NCI-H2029 treated with DMSO at 0.1 percent for 48 hours (cell line): ENCODE data around the gene XRCC3.

ENCODE experiments used
- DNase-seq: peaks from one replicate; lab custom pipeline; 2025; lab: John Stamatoyannopoulos, UW

Gene XRCC3

DNA sequence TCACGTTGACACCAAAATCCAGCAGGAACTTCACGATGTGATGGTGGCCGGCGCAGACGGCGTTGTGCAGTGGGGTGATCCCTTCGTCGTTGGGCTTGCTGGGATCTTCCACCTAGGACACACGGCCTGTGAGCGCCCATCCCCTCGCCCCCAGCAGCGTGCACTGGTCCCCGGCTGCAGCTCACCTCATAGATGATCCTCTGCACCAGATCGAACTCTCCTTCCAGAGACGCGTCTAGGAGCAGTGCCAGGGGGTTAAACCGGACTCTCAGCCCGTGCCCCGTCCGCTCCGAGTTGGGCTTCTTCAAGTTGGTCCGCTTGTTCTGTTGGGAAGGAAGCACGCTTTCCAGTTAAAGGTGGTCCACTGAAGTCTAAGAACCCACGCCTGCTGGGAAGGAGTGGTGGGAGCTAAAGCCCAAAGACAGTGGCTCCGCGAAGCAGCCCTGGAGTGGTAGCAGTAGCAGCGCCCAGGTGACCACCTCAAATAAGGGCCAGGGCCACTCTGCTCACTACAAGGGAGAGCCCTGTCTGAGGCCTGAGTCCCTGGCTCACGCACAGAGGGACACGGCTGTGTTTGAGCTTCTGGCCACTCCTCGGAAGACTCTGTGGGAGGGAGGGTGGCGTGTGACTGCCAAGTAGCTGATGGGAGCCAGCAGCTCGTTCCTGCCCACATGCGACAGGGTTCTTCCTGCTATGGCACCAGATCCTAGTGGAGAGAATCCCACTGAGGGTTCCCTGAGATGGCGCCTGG, 23.6 kb upstream of the XRCC3 start:
- DNase-seq, result no peak

DNA sequence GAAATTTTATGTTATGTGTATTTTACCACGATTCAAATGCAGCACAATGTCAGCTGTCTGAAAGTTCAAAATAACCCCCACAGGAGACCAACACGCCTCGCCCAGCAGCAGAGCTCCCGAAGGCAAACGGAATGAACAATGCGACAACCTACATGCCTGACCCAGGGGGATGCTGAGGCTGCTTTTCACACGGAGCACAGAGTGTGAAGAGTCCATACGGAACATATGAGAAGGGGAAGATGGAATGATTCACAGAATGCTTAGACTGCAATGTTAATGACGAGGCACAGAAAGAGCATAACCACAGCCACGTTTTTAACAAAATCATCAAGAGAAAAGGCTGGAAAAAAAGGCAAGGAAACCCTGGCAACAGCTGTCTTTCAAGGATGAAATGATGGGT, 22.9 kb upstream of the XRCC3 start:
- DNase-seq, result no peak

DNA sequence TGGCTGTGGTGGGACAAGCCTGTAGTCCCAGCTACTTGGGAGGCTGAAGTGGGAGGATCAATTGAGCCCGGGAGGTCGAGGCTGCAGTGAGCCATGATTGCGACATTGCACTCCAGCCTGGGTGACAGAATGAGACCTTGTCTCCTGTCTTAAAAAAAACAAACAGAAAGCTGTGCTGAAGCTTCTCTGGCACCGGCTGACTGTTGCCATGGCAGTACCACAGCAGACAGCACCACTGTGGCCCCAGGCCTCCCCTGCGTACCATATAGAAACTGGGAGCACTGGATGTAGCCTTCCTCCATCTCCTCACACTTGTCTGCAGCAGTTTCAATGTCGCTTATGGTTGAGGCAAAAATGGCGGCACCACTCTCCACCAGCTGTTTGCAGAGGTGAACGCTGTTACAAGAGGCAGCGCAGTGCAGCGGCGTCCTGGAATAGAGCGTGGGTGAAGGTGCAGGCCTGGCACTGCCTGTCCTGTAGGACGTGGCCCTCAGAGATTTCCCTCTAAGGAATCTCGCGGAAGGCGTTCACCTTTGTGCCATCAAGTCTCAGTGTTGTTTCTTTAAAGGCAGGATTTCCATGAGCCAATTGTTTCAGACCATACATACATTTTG, 22.3 kb upstream of the XRCC3 start:
- no peak for DNase-seq

DNA sequence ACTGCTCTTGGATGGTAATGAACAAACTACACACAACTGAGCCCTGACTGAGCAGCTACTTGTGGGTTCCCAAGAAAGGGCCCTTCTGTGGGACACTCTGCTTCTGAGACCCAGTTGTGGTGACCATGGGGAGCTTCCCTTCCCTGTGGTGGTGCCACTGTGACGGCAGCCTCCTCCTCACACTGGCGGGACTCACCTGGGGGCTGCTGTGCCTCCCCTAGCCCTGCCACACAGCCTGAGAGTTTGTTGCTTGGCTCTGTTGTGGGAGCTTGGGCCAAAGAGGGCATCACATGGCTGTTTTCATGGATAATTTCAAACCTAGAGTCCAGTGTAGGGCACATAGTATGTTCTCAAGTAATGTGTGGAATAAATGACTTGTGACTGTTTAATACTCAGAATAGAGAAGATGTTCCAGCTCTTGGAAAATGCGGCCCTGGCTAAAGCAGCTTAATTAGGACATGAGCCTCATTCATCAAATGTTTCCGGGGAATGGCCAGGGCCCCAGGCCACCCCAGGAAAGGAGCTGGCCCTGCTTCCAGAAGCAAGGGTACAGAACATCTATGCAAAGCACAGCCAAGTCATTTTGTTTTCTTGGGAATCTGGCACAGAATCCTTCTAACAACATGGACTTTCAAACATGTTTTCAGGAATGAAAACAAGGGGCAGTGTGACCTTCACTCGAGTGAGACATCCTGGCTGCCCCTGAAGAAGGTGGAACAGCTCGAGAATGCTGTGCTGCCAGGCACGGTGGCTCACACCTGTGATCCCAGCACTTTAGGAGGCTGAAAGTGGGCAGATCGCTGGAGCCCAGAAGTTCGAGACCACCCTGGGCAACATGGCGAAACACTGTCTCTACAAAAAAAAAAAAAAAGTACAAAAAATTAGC, 21.5 kb upstream of the XRCC3 start:
- no peak for DNase-seq

DNA sequence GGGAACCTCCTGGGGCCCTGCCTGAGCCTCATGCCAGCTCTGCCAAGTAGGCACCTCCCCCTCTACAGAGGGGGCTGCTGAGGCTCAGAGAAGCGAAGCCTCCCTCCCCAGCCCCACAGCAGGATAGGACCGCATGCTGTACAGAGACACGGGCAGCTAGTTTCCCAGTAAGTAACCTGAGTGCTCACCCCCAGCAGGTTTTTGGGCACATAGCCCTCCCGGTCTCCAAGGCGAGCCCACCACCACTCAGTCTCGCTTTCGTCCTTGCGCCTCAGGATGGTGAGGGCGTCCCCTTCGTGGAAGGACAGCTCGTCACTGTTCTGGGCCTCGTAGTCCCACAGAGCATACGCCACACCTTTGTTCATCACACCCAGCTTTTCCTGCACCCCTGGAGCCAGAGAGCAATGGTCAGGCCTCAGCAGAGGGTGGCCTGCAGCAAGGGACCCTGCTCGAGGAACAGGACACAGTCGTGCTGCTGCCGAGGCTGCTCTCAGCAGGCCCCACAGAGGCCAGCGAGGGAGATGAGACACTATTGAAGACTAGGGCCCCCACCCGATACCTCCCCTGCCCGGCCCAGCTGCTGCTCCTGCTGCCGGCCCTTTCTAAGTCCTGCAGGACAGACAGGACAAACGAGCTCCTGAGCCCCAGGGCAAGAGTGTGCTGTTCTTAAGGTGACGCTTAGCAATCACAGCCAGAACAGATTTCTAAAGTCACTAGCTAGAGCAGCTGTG, 20.7 kb upstream of the XRCC3 start:
- DNase-seq, result no peak

DNA sequence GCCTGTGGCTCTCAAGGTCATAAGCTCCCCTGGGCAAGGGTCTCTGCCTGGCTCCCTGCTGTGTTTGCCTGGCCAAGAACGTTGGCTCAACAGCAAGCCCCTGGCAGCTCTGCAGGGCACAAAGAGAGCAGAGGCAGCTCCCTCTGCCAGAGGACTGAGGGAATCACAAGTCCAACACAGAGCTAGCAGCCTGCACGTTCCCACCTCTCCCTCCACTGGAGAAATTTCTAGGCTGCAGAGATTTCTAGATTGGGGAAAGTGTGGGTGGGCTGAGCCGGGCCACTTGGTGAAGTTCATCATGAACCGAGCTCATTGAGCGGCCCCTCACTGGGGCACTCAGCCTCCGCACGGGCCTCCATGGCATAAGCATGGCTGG, 20.2 kb upstream of the XRCC3 start:
- DNase-seq, result no peak

DNA sequence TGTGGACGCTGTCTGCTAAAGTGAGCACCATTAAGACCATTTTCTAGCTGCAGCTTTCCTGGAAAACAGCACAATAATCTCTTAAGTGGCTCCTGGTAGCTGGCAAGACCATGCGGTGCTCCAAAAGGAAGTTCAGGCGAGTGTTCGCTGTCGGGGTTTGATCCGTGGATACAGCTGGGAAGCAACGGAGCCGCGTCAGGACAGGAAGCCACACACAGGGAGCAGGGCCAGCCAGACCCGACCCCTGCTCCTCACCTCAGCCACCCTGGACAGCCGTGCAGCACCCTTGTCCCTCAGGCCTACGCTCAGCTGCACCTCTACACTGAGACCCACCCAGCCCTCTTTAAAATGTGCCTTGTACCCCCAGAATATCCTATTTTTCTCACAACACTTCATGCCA, 19.8 kb upstream of the XRCC3 start:
- DNase-seq, result no peak

DNA sequence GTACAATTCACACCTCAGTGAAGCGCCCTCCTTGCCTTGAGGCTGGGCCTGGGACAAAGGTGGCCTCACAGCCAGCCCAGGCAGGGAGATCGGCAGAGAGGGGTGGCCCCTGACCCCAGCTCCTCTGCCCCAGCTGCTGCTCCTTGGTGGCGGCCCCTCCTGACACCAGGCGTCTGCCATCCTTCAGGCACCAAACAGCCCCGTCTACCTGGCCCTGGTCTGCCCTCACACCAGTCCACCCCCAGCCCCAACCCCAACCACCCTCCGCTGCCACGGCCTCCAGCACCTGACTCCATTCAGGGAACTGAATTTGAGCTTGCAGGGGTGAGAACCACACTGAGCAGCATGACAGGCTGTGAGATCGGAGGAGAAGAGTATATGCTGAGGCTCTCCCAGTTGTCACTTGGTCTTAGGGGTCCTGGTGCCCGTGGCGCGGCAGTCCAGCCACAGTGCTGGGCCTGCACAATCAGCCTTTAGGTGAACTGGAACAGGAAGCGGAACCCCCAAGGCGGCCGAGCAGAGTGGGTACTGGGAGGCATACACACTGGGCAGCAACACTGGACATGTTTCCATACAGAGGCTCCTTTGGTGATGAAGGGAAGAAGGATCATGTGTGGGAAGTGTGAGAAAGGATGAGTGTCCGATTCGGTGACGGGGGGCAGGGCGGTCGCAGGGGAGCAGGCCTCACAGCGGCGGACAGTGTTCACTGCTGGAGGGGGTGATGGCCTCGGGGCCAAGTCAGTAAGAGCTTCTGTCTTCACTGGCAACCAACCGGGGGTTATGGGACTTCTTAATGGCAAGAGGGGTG, 19.0 kb upstream of the XRCC3 start:
- no peak for DNase-seq

DNA sequence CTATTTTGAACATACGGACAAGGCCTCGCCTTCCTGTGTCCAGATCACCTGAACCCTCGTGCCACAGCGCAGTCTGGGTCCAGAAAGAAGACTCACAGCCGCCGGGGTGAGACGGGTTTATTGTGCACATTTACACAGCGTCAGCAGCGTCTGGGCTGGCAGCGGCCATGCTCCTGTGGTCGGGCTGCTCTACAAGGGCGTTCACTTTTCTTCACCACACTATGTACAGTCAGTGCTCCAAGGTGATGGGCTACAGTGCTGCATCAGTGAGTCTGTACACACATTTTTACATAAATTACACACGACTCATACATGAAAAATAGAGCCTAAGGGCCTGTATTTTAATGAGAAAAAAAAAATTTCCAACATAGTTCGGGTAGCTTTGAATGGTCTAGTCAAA, 18.4 kb upstream of the XRCC3 start:
- no peak for DNase-seq

DNA sequence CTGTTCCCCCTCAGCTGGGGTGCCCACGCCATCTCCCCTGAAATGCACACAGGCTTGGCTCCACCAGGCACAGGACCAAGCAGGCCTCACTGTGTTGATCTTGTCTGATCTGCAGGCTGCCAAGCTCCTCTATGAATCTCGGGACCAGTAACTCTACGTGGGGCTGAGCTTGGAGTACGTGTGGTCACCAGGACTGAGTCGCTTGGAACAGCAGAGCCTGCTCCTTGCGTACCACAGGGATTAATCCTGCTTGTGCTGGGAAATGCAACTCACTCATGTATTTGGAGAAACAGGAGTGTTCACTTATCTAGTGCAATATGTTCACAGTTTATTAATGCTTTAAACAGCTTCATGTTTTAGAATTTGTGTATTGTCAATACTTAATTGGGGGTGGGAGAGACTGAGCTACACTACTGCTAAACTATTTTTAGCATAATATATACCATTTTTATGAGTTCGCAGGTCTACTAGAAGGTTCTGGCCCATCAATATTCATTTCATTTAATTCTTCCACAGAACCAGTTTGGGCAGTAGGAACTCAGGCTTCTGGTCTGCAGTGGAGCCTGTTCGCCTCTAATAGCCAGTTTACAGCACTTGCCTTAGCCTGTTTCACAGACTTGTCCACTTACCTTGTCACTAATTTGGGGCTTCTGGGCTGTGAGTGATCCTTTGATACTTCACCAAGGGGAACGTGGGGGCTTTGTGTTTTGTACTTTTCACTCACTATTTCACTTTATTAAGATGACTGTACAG, 17.8 kb upstream of the XRCC3 start:
- no peak for DNase-seq

DNA sequence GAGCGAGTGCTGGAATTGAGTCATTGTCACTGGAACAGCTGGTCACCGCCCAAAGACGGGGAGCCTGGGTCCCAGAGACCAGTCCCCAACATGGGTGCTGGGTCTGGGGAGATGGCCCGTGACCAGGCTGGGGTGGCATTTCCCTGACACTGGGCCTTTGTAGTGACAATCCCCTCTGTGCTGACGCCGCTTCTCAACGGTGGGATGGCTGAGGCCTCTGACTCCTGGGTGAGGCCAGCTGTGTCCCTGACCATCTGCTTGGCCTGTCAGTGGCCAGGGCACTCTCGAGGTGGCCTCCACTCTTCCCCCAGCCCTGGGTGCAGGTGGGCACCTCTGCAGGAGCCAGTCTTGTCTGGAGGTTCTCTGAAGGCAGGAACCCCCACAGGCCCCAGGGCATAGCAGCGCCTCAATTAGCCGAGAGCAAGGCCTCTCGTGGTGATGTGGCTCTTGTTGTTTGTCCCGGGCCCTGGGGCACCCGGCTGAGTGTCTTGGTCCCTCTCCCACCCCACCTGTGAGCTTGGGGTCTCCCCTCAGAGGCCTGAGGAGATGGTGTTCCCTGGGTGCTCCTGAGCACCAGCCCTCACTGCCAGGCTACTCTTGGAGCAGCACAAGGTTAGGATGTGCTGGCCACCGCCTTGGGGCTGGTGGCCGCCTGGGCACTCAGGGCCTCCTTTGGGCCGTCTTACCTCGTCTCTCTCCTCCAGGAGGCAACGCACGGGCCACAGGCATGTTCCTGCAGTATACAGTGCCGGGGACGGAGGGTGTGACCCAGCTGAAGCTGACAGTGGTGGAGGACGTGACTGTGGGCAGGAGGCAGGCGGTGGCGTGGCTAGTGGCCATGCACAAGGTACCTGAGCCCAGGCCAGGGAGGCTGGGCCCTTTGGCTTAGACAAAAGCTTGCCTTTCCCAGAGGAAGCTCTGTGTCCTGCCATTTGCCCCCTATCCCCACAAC, 16.9 kb upstream of the XRCC3 start:
- DNase-seq, result no peak

DNA sequence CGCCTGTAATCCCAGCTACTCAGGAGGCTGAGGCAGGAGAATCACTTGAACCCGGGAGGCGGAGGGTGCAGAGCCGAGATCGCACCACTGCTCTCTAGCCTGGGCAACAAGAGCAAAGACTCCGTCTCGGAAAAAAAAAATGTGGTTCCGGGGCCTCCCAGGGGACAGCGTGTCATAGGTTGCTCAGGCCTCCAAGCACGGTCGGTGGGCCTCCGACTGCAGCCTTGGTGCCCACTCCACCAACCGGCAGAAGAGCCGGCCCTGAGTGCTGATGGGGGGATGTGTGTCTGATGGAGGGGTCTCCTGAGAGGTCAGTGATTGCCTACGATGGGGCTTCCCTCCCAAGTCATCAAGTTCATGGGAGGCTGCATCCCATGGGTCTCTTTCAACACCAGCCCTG, 16.2 kb upstream of the XRCC3 start:
- DNase-seq, result no peak

DNA sequence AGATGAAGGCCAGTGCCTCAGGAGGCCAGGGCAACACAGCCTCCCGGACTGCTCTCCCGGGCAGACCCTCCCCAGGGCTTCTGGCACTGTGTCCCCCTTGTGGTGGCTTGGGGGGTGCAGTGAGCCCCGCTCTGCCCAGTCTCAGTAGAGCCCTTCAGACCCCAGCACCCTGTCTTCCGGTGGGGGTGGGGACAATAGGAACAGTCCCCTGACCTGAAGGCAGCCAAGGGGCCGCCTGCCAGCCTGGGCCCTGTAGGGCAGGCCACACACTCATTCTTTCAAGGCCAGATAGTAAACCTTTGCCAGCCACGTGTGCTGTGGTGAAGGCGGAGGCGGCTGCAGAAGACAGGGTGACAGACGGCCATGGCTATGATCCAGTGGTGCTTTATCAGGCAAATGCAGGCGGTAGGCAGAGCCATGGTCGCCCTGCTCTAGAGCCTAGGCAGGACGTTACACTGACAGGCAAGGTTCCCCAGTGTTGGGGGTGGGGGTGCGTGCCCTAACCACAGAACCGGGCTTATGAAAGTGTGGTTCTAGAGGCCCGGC, 15.3 kb upstream of the XRCC3 start:
- no peak for DNase-seq

DNA sequence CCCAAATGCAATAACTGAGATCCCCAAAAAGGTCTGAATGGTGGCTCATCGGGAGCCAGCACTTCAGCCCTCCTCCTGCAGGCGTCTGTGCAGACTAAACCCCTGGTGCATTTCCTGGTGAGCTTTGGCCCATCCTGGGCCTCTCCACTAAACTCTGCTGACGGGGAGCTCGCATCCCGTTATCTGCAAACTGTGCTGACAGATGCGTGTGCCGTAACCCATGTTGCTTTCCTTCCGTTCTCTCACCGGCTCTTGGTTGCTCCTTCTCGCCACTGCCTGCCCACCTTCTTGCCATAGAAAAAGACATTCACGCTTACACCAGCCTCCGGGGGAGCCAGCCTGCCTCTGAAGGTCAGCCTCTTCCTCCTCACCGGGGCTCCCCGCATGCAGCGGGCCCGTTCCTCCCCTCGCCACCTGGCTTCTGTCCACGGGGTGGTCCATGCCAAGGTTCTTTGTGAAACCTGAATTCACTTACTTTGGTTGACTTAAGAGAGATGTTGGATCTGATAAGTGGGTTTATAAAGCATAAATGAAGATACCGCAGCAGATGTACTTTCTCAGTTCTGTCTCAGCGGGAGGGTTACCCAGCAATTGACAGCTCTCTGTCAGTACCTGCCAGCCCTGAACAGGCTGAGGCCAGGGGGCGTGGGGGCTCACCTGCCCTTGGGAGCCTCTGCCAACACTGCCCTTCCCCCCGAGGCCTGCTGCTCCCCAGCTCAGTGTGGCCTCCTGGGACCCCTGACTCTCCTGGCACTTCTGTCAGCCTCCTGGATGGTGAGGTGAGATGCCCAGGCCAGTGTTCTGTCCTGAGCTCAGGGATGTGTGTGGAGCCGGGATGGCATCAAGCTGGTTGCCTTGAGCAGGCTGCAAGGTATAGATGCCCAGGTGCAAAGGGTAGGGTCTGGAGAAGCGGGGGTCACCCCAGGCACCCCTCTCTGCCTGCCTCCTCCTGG, 14.5 kb upstream of the XRCC3 start:
- no peak for DNase-seq

DNA sequence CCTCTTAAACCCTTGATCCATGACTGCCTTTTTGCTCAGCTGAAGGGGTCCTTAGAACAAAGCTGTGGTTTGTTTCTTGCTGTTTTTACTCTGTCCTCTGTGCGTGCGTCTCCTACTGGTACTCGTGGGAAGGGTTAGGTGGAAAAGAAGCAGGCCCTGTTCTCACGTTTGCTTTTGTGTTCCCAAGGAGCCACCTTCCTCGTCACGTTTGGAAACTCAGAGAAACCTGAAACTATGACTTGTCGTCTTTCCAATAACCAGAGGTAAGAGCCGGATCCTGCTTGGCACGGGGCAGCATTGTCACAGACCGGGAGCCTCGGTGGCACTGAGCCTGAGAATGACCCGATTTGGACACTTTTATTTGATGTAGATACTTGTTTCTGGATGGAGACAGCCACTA, 13.5 kb upstream of the XRCC3 start:
- peak; percentile 2 for DNase-seq

DNA sequence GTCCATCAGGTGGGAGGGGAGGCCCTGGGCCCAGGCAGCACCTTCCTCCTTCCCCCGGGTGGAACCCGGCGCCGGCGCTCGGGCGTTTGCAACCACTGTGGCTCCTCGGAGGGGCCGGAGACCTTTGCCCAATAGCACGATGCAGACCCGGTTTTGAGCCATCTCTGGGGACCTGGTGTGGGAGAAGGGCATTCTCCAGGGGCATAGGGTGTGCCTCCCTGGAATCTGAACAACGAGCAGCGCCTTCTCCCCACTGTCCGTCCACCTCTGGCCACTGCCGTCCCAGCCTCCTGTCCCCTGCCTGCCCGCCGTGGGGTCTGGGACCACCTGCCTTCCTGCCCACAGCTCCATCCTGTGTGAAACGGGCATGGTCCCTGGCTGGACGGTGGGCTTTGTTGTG, 12.9 kb upstream of the XRCC3 start:
- DNase-seq, result no peak

DNA sequence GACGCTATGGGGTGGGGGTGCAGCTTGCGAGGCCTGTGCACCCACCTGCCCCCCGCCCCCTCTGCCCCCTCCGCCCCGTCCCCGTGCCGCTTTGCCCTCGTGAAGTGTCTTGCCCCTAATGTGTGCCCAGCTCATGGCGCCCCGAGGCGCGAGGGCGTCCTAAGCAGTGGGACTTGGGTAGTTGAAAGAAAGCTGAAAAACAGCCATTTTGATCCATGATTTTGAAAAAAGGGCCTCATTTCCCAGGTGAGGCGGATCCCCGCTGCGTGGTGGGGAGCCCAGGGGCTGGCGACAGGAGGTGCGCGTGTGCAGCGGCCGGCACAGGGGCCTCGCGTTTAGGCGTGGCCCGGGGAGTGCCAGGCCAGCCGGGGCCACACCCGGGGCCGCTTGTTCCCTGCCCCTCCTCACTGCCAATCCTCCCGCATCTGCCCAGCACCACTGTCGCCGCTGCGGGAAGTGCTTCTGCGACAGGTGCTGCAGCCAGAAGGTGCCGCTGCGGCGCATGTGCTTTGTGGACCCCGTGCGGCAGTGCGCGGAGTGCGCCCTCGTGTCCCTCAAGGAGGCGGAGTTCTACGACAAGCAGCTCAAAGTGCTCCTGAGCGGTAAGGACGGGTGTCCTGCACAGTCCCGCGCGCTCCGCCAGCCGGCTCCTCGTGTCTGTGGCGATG, 12.2 kb upstream of the XRCC3 start:
- no peak for DNase-seq

DNA sequence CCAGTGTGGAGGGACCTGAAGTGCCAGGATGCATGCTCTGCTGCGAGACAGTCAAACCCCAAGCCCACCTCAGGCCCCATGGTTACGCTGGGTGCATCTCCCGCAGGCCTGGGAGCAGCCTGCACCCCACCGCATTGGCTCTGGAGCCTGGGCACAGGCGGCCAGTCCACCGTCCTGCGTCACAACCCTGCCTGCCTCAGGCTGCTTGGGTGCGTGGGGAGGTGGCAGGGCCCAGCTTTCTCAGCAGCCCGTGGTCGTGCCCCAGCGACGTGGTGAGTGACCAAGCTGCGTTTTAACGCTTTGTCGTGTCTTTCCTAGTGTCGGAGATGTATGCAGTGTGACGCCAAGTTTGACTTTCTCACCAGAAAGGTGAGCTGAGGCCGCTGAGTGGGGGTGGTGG, 11.2 kb upstream of the XRCC3 start:
- DNase-seq, result no peak
